Suprapubic skin (tissue), 4 donors: ENCODE results near the gene BCKDK. TPM values are rescaled to one million over a fixed set of nuclear protein-coding genes. Genes with fewer than 3 reads are reported as not detected.
"Not testable (repeated sequence)": the region's sequence is repeated elsewhere in the genome, so short reads cannot be mapped to it uniquely, and the experiment has no call there.

Experiments used
- DNase-seq, 2 donors: peaks; one replicate each; pipeline ENCODE4 v3.0.0-alpha.2; 2019; ENCODE audit warnings: low spot score in 2 of 2
- H3K27ac ChIP-seq: fragments of 200-600 bp; sonication (generic); one replicate; pipeline ENCODE4 v1.5.1; 2019
- H3K27me3 ChIP-seq: fragments of 200-600 bp; sonication (generic); one replicate; pipeline ENCODE4 v1.5.1; 2019
- H3K36me3 ChIP-seq: fragments of 200-600 bp; sonication (generic); one replicate; pipeline ENCODE4 v1.5.1; 2019
- H3K4me1 ChIP-seq: fragments of 200-600 bp; sonication (generic); one replicate; pipeline ENCODE4 v1.5.1; 2019
- H3K4me3 ChIP-seq: fragments of 200-600 bp; sonication (generic); one replicate; pipeline ENCODE4 v1.5.1; 2019; ENCODE audit warnings: mild to moderate bottlenecking
- H3K9me3 ChIP-seq: fragments of 200-600 bp; sonication (generic); one replicate; pipeline ENCODE4 v1.5.1; 2019
- CTCF ChIP-seq, 2 donors: fragments of 200-600 bp in 1 of 2; fragments of 450-650 bp in 1 of 2; sonication (generic) in 1 of 2; IDR thresholded peaks; one replicate each; pipeline ENCODE4 v1.5.1; 2016 to 2019; ENCODE audit warnings: antibody characterized with exemption in 2 of 2, mild to moderate bottlenecking in 1 of 2, moderate library complexity in 1 of 2
- EP300 ChIP-seq: sonication (generic); formaldehyde crosslinking; IDR thresholded peaks from one replicate; pipeline ENCODE4 v1.6.1; 2017; ENCODE audit warnings: antibody characterized with exemption
- POLR2A ChIP-seq, 2 donors: fragments of 450-650 bp; IDR thresholded peaks; one replicate each; pipeline ENCODE4 v1.6.1; 2017; ENCODE audit warnings: antibody characterized with exemption in 2 of 2, mild to moderate bottlenecking in 2 of 2, moderate library complexity in 2 of 2
- POLR2AphosphoS5 ChIP-seq, 3 donors: sonication (generic); formaldehyde crosslinking; IDR thresholded peaks; one replicate each; pipeline ENCODE4 v1.6.1; 2017; ENCODE audit warnings: antibody characterized with exemption in 3 of 3
- WGBS: methylation state at CpG from one replicate; pipeline ENCODE4 v1.1.5; 2018; 5-methylcytosine and 5-hydroxymethylcytosine counted together
- total RNA-seq, 4 donors: library from RNA; depleted of rRNA; stranded (reverse); fragments of >200 nt; gene quantifications; one replicate each; pipeline ENCODE4 v1.1.0, GENCODE V29; 2016

BCKDK gene
- total RNA-seq, 4 donors from 2014 or later: 51.0 to 63.2 (median 58.2) TPM

GRCh38 chr16:31147574-31147973 is 39.4 kb downstream of the BCKDK start:
- no peaks in the 10 kb centered on the region for H3K9me3 ChIP-seq
- WGBS: 94% methylated on average over 3 of the region's 3 CpGs
- H3K27me3 ChIP-seq: peaks cover 5% of the 10 kb centered on the region
- peaks cover 28% of the 10 kb centered on the region for H3K4me1 ChIP-seq
- DNase-seq: no peak
- no peak overlapping the region for H3K4me3 ChIP-seq
- no peaks in the 10 kb centered on the region for H3K36me3 ChIP-seq
- H3K27ac ChIP-seq: no peak overlapping the region
- TF ChIP-seq POLR2A (IDR thresholded peaks at IDR 0.05) (no peak), CTCF (IDR thresholded peaks at IDR 0.05) (no peak), EP300 (no peak), POLR2AphosphoS5 (IDR thresholded peaks at IDR 0.05) (no peak)

- 17% methylated on average over 26 of the region's 40 CpGs for WGBS
- H3K27me3 ChIP-seq: peaks cover 5% of the 10 kb centered on the region
- no peaks in the 10 kb centered on the region for H3K36me3 ChIP-seq
- H3K9me3 ChIP-seq: no peaks in the 10 kb centered on the region
- peak overlapping the region; percentile 4 for H3K4me3 ChIP-seq
- no peak overlapping the region for H3K27ac ChIP-seq
- TF ChIP-seq EP300: no peak
- no peak for TF ChIP-seq POLR2AphosphoS5 (IDR thresholded peaks at IDR 0.05)
- no peak for TF ChIP-seq CTCF (IDR thresholded peaks at IDR 0.05)
- TF ChIP-seq POLR2A (IDR thresholded peaks at IDR 0.05): no peak
- peaks cover 21% of the 10 kb centered on the region for H3K4me1 ChIP-seq
- DNase-seq: no peak
Measured at GRCh38 chr16:31148281-31148728, 40.1 kb downstream of the BCKDK start.

GRCh38 chr16:31148896-31149295 is 40.7 kb downstream of the BCKDK start:
- no peak for DNase-seq
- H3K4me1 ChIP-seq: peaks cover 20% of the 10 kb centered on the region
- no peak overlapping the region for H3K27ac ChIP-seq
- H3K4me3 ChIP-seq: no peak overlapping the region
- H3K36me3 ChIP-seq: no peaks in the 10 kb centered on the region
- no peak for TF ChIP-seq POLR2A (IDR thresholded peaks at IDR 0.05)
- no peak for TF ChIP-seq CTCF (IDR thresholded peaks at IDR 0.05)
- TF ChIP-seq POLR2AphosphoS5 (IDR thresholded peaks at IDR 0.05): no peak
- no peak for TF ChIP-seq EP300
- peaks cover 5% of the 10 kb centered on the region for H3K27me3 ChIP-seq
- 85% methylated on average over 25 of the region's 25 CpGs for WGBS
- H3K9me3 ChIP-seq: no peaks in the 10 kb centered on the region

GRCh38 chr16:31149332-31149731 is 41.1 kb downstream of the BCKDK start:
- Histone ChIP-seq H3K9me3 (no peaks in the 10 kb centered on the region), H3K27ac (no peak overlapping the region), H3K27me3 (peaks cover 5% of the 10 kb centered on the region), H3K4me1 (peaks cover 20% of the 10 kb centered on the region), H3K4me3 (no peak overlapping the region), H3K36me3 (no peaks in the 10 kb centered on the region)
- WGBS: 80% methylated on average over 5 of the region's 5 CpGs
- DNase-seq: no peak
- TF ChIP-seq POLR2AphosphoS5 (IDR thresholded peaks at IDR 0.05) (no peak), EP300 (no peak), POLR2A (IDR thresholded peaks at IDR 0.05) (no peak), CTCF (IDR thresholded peaks at IDR 0.05) (no peak)

- H3K4me3 ChIP-seq: no peak within 1 kb of the TSS
- no peaks in the 10 kb centered on the region for H3K36me3 ChIP-seq
- peaks cover 5% of the 10 kb centered on the region for H3K27me3 ChIP-seq
- no peaks in the 10 kb centered on the region for H3K9me3 ChIP-seq
- WGBS: 76% methylated on average over 11 of the region's 11 CpGs
- H3K27ac ChIP-seq: no peak within 1 kb of the TSS
- no peak for DNase-seq
- no peak for TF ChIP-seq EP300
- no peak for TF ChIP-seq CTCF (IDR thresholded peaks at IDR 0.05)
- TF ChIP-seq POLR2A (IDR thresholded peaks at IDR 0.05): no peak
- no peak for TF ChIP-seq POLR2AphosphoS5 (IDR thresholded peaks at IDR 0.05)
- peaks cover 20% of the 10 kb centered on the region for H3K4me1 ChIP-seq
Measured at GRCh38 chr16:31149894-31150890, 42.0 kb downstream of the BCKDK start, which contains the start of gene PRSS36. Gene PRSS36 (minus strand): TSS chr16:31150066. CDS start chr16:31150035, 31 bp downstream.

- 76% methylated on average over 6 of the region's 6 CpGs for WGBS
Measured at GRCh38 chr16:31150976-31151375, 42.8 kb downstream of the BCKDK start.

More at GRCh38 chr16:31150976-31151375, 42.8 kb downstream of the BCKDK start:
- not testable (repeated sequence) for H3K27me3 ChIP-seq, H3K9me3 ChIP-seq, H3K4me3 ChIP-seq, DNase-seq, H3K27ac ChIP-seq, H3K36me3 ChIP-seq
- peaks cover 20% of the 10 kb centered on the region for H3K4me1 ChIP-seq
